ENCODE measurements around the gene TTC33. TPM values are rescaled to one million over a fixed set of nuclear protein-coding genes. Genes with fewer than 3 reads are reported as not detected.

TTC33 gene
- total RNA-seq, 1 experiment from 2014 or later, result 16.7 TPM

- DNase-seq (ENCODE audit: low read depth), result no peak
Measured at GRCh38 chr5:40485021-40485998, 270.5 kb downstream of the TTC33 start.

GRCh38 chr5:40484495-40484894 is 271.3 kb downstream of the TTC33 start:
- no peak for DNase-seq (ENCODE audit: low read depth)

- DNase-seq (ENCODE audit: low read depth), result peak; percentile 86
Measured at GRCh38 chr5:40483316-40483715, 272.4 kb downstream of the TTC33 start.

DNA sequence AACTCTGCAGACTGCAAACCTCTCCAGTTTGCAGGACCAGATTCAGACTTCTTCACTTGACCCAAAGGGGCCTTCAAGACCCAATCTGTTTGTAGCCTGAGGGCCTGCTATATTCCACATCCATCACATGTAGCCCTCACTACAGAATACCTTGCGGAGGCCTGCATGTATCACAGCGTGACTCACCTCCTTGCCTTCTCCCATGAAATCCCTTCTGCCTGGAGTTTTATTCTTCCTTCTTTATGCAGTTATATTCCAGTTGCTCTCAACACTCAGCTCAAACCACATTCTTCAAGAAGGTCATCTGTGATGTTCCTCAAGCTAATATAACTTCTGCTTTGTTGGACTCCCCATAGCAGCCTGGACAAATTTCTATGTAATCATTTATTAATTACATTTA is 274.5 kb downstream of the TTC33 start:
- peak; percentile 93 for DNase-seq (ENCODE audit: low read depth)

DNA sequence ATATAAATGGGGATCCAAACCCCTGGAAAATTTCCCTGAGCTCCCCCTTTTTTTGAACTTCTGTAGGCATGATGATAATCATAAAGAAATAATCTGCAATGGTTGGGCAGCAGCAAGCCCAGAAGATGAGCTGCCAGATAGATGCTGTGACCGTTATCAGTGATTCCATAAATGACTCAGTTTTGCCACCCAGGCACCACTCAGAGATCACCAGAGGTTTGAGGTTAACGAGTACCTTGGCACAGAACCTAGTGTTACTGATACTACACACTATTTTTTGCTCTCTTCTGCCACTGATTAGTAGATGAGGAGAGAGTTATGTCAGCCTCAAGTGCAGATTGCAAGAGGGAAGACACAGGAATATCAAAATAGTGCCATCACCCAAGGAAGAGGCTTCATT is 275.4 kb downstream of the TTC33 start:
- DNase-seq (ENCODE audit: low read depth), result peak; percentile 88

DNA sequence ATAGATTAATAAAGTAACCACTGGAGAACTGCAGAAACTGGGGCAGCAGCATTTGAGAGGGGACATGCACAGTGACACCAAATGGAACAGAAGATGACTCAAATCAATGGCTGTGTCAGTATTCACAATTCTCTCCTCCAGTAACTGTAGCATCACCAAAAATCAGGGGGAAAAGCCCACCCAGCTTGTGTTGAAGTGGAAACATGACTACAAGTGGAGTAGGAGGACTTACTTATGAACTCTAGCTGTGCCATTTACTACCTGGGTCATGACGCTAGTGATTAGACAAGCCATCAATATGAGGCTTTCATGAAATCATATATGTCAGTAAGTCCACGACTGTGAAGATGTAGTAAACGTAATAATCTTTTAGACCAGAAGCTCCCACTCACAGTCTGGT is 275.8 kb downstream of the TTC33 start:
- DNase-seq (ENCODE audit: low read depth), result no peak

GRCh38 chr5:40478766-40479165 is 277.0 kb downstream of the TTC33 start:
- peak; percentile 57 for DNase-seq (ENCODE audit: low read depth)

DNA sequence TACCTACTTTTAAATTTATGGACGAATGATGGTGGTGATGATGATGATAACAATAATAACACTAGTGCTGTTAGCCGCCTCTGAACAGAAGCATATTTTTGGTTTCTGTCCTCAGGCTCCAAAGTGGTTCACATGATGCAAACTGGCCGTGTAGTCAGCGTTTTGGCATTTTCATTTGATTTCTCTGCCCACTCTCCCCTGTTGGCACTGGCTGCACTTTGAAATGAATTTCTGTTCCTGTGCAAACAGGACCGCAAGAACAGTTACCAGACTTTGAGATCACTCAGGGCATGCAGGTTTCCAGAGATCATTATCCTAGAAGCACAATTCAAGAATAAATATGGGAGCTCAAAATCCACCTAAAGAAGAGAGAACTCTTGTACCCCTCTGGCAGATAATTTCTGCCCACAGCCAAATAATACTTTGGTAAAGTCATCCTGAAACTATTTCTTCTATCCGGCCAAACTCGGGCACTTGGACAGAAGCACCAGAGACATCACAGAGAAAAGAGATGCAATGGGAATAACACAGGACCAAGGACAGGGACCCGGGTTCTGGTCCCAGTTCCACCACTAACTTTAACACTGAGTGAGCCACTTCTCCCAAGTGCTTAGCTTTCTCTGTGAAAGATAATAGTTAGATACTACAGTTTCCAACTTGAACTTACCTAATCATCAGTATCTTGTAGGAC is 277.8 kb downstream of the TTC33 start:
- DNase-seq (ENCODE audit: low read depth), result peak; percentile 98

DNA sequence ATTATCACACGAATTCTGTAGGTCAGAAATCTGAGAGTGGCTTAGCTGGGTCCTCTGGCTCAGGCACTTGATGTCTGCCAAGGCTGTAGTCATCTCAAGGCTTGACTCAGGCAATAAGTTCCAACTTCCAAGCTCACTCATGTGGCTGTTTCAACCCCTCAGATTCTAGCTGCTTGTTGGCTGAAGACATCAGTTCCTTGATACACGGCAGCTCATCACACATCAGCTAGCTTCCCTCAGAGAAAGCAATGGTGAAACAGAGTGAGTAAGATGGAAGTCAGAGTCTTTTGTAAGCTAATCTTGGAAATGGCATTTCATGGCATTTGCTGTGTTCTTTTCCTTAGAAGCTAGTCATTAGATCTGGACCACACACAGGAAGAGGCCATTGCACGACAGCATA is 280.2 kb downstream of the TTC33 start:
- DNase-seq (ENCODE audit: low read depth), result no peak

DNA sequence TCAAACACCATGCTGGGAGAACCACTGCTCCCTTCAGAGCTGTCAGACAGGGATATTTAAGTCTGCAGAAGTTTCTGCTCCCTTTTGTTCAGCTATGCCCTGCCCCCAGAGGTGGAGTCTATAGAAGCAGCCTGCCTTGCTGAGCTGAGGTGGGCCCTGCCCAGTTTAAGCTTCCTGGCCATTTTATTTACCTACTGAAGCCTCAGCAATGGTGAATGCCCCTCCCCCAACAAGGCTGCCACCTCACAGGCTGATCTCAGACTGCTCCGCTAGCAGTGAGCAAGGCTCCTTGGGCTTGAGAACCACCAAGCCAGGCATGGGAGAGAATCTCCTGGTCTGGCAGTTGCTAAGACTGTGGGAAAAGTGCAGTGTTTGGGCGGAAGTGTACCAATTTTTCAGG is 281.5 kb downstream of the TTC33 start:
- DNase-seq (ENCODE audit: low read depth), result no peak

- DNase-seq (ENCODE audit: low read depth), result no peak
Measured at GRCh38 chr5:40465416-40465815, 290.3 kb downstream of the TTC33 start.

DNA sequence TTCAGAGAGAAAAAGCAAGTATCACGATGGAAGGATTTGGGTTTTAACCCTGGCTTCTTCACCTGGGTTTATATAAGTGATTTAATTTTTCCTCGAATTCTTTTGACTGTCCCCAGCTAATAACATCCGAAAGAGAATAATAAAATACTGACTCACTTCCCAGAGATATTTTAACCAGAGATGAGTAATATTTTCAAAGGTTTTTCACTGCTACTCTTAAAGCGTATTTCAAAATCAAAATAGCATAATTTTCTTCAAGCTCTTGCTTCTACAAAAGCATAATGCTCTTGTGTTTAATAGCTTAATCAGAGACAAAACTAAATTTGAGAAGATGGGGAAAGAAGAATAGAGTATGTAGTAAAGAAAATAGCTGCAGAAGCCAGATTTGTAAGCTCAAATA is 291.2 kb downstream of the TTC33 start:
- peak; percentile 60 for DNase-seq (ENCODE audit: low read depth)

Other genes starting within 250 kb of the TTC33 start
- 4.7 and 9.0 TPM in 2 replicates for gene PTGER4, start 76.0 kb downstream of the TTC33 start, total RNA-seq (2014; rRNA removed; shearing (Covaris generic))
- gene PRKAA1, start 42.4 kb upstream of the TTC33 start, total RNA-seq (2014; rRNA removed; shearing (Covaris generic)), result 59.4 and 79.2 TPM in 2 replicates
- gene RPL37, start 79.3 kb upstream of the TTC33 start, total RNA-seq (2014; rRNA removed; shearing (Covaris generic)), result 116 and 230 TPM in 2 replicates
- gene CARD6, start 85.4 kb upstream of the TTC33 start, total RNA-seq (2014; rRNA removed; shearing (Covaris generic)), result 5.7 and 8.0 TPM in 2 replicates
- gene C7, start 153.5 kb upstream of the TTC33 start, total RNA-seq (2014; rRNA removed; shearing (Covaris generic)), result 0.84 and 7.4 TPM in 2 replicates